Astrocyte of the hippocampus (primary cell): Measurements from ENCODE around the gene RBM17.
"Not testable (repeated sequence)": the region's sequence is repeated elsewhere in the genome, so short reads cannot be mapped to it uniquely, and the experiment has no call there.

Experiments used
- DNase-seq: peaks from one replicate; pipeline ENCODE4 v3.0.0; 2011; ENCODE audit warnings: low read depth, low spot score

Gene RBM17

GRCh38 chr10:6112893-6113292, 24.1 kb downstream of the RBM17 start:
- DNase-seq: no peak

- DNase-seq: no peak
These were observed 25.5 kb downstream of the RBM17 start for GRCh38 chr10:6114299-6114698.

GRCh38 chr10:6114805-6115341, 26.0 kb downstream of the RBM17 start:
- DNase-seq: peak; percentile 92

GRCh38 chr10:6115411-6115810, 26.6 kb downstream of the RBM17 start:
- no peak for DNase-seq

- no peak for DNase-seq
These were observed 27.1 kb downstream of the RBM17 start for GRCh38 chr10:6115824-6116350.

GRCh38 chr10:6116806-6117205, 28.0 kb downstream of the RBM17 start:
- DNase-seq: no peak

- no peak for DNase-seq
These were observed 28.9 kb downstream of the RBM17 start for GRCh38 chr10:6117711-6118110.

GRCh38 chr10:6119423-6119822, 30.6 kb downstream of the RBM17 start:
- no peak for DNase-seq

- DNase-seq: no peak
These were observed 31.1 kb downstream of the RBM17 start for GRCh38 chr10:6119962-6120361.

GRCh38 chr10:6120691-6121090, 31.9 kb downstream of the RBM17 start:
- no peak for DNase-seq

GRCh38 chr10:6121146-6121545, 32.3 kb downstream of the RBM17 start:
- no peak for DNase-seq

- no peak for DNase-seq
These were observed 34.7 kb downstream of the RBM17 start for GRCh38 chr10:6123532-6123931.

GRCh38 chr10:6124666-6125065, 35.8 kb downstream of the RBM17 start:
- DNase-seq: no peak

- DNase-seq: not testable (repeated sequence)
These were observed 38.6 kb downstream of the RBM17 start for GRCh38 chr10:6127461-6127860.

- DNase-seq: no peak
These were observed 39.3 kb downstream of the RBM17 start for GRCh38 chr10:6128087-6128486.

GRCh38 chr10:6128591-6129251, 39.9 kb downstream of the RBM17 start:
- peak; percentile 53 for DNase-seq

- DNase-seq: no peak
These were observed 42.1 kb downstream of the RBM17 start for GRCh38 chr10:6130848-6131470.

GRCh38 chr10:6133331-6134098, 44.7 kb downstream of the RBM17 start:
- DNase-seq: no peak

- DNase-seq: no peak
These were observed 45.4 kb downstream of the RBM17 start for GRCh38 chr10:6134099-6134823.

GRCh38 chr10:6135039-6135438, 46.2 kb downstream of the RBM17 start:
- DNase-seq: no peak

- no peak for DNase-seq
These were observed 46.8 kb downstream of the RBM17 start for GRCh38 chr10:6135589-6136168.
